ENCODE measurements around the gene FNBP1. TPM values are rescaled to one million over a fixed set of nuclear protein-coding genes. Genes with fewer than 3 reads are reported as not detected.

FNBP1 gene
- polyA plus RNA-seq, 1 of the 3 experiments (the other 2 are of a cell fraction) = 11.0 TPM

GRCh38 chr9:129907201-129907600 is 135.8 kb downstream of the FNBP1 start:
- Histone ChIP-seq H3K9me3 (no peaks in the 10 kb centered on the region), H3K4me1 (ENCODE audit: control insufficient read depth in 1 of 2, insufficient read depth in 2 of 2, low read depth in 1 of 2, low read length in 1 of 2) (peaks cover 0 to 7% of the 10 kb centered on the region in 2 experiments; a peak in 2 of 4 replicates), H3K4me2 (no peak overlapping the region), H4K20me1 (ENCODE audit: insufficient read depth) (no peaks in the 10 kb centered on the region), H3K9me2 (no peaks in the 10 kb centered on the region), H2AFZ (ENCODE audit: low read depth) (no peak overlapping the region), H3K4me3 (ENCODE audit: low read depth in 2 of 2, low read length in 1 of 2) (no peak overlapping the region), H3K79me2 (ENCODE audit: insufficient read depth) (no peaks in the 10 kb centered on the region), H3K27ac (ENCODE audit: low read depth in 2 of 2, low read length in 1 of 2) (no peak overlapping the region), H3K27me3 (ENCODE audit: insufficient read depth) (no peaks in the 10 kb centered on the region), H3F3A (replicated peaks; ENCODE audit: insufficient read depth) (no peaks in the 10 kb centered on the region), H3K9ac (no peak overlapping the region), H3K36me3 (replicated peaks in 1 of 2; ENCODE audit: control insufficient read depth in 1 of 2, insufficient read depth in 2 of 2, low read length in 1 of 2) (peaks cover 5 to 18% of the 10 kb centered on the region in 2 experiments)
- no peak for TF ChIP-seq EP300 (IDR thresholded peaks at IDR 0.05; ENCODE audit: borderline replicate concordance in 1 of 2, low read depth in 1 of 2, low read length in 1 of 2)
- TF ChIP-seq CTCF (IDR thresholded peaks at IDR 0.05) = no peak
- TF ChIP-seq MAX (IDR thresholded peaks at IDR 0.05; ENCODE audit: low read depth) = no peak
- TF ChIP-seq RCOR1 (IDR thresholded peaks at IDR 0.05; ENCODE audit: low read length) = no peak
- TF ChIP-seq, protein P1, sequence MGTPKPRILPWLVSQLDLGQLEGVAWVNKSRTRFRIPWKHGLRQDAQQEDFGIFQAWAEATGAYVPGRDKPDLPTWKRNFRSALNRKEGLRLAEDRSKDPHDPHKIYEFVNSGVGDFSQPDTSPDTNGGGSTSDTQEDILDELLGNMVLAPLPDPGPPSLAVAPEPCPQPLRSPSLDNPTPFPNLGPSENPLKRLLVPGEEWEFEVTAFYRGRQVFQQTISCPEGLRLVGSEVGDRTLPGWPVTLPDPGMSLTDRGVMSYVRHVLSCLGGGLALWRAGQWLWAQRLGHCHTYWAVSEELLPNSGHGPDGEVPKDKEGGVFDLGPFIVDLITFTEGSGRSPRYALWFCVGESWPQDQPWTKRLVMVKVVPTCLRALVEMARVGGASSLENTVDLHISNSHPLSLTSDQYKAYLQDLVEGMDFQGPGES (IDR thresholded peaks at IDR 0.05; ENCODE audit: low read depth, low read length) = no peak
- TF ChIP-seq RXRA (IDR thresholded peaks at IDR 0.05; ENCODE audit: borderline replicate concordance, low read depth) = no peak
- 94% methylated on average over 4 of the region's 4 CpGs for whole genome bisulfite sequencing (ENCODE audit: low lambda C conversion rate)
- no peak for DNase-seq
- ChIA-PET POLR2A (no interaction called here), CTCF (interaction anchor here (1.2 to 1.7 kb wide), 2 partner anchors 18 to 26 kb away, joined by 3 to 5 read pairs; no protein-coding TSS in a partner anchor)

GRCh38 chr9:129906298-129906697 is 136.7 kb downstream of the FNBP1 start:
- no peak for TF ChIP-seq NRF1 (IDR thresholded peaks at IDR 0.05; ENCODE audit: low read depth, low read length)
- TF ChIP-seq EP300 (IDR thresholded peaks at IDR 0.05; ENCODE audit: borderline replicate concordance in 1 of 2, low read depth in 1 of 2, low read length in 1 of 2) = no peak
- no peak for TF ChIP-seq JUND (IDR thresholded peaks at IDR 0.05)
- TF ChIP-seq YY1 (IDR thresholded peaks at IDR 0.05; ENCODE audit: low read depth) = no peak
- no peak for TF ChIP-seq ELF1 (IDR thresholded peaks at IDR 0.05)
- TF ChIP-seq TCF12 (IDR thresholded peaks at IDR 0.05) = no peak
- no peak for TF ChIP-seq FOXM1 (IDR thresholded peaks at IDR 0.05; ENCODE audit: low read depth)
- TF ChIP-seq RXRA (IDR thresholded peaks at IDR 0.05; ENCODE audit: borderline replicate concordance, low read depth) = no peak
- TF ChIP-seq, protein P1 (IDR thresholded peaks at IDR 0.05; ENCODE audit: low read depth, low read length) = no peak
- TF ChIP-seq RCOR1 (IDR thresholded peaks at IDR 0.05; ENCODE audit: low read length) = no peak
- TF ChIP-seq FOXJ3 (CRISPR knock-in tag; IDR thresholded peaks at IDR 0.05) = no peak

More at GRCh38 chr9:129906298-129906697, 136.7 kb downstream of the FNBP1 start:
- H3K27ac ChIP-seq (ENCODE audit: low read depth in 2 of 2, low read length in 1 of 2) = no peak overlapping the region
- no peak overlapping the region for H3K4me2 ChIP-seq
- no peak overlapping the region for H3K9ac ChIP-seq
- H2AFZ ChIP-seq (ENCODE audit: low read depth) = no peak overlapping the region
- H4K20me1 ChIP-seq (ENCODE audit: insufficient read depth) = no peaks in the 10 kb centered on the region
- H3K9me2 ChIP-seq = no peaks in the 10 kb centered on the region
- no peaks in the 10 kb centered on the region for H3K79me2 ChIP-seq (ENCODE audit: insufficient read depth)
- no peaks in the 10 kb centered on the region for H3K9me3 ChIP-seq
- peaks cover 0 to 7% of the 10 kb centered on the region in 2 experiments; a peak in 2 of 4 replicates for H3K4me1 ChIP-seq (ENCODE audit: control insufficient read depth in 1 of 2, insufficient read depth in 2 of 2, low read depth in 1 of 2, low read length in 1 of 2)
- DNase-seq = no peak
- 94% methylated on average over 3 of the region's 4 CpGs for WGBS (ENCODE audit: low lambda C conversion rate)
- ChIA-PET CTCF (interaction anchor here (1.7 kb wide), 1 partner anchor 27 kb away, joined by 5 read pairs; no protein-coding TSS in a partner anchor), POLR2A (no interaction called here)
- no peaks in the 10 kb centered on the region for H3F3A ChIP-seq (replicated peaks; ENCODE audit: insufficient read depth)
- H3K4me3 ChIP-seq (ENCODE audit: low read depth in 2 of 2, low read length in 1 of 2) = no peak overlapping the region
- H3K36me3 ChIP-seq (replicated peaks in 1 of 2; ENCODE audit: control insufficient read depth in 1 of 2, insufficient read depth in 2 of 2, low read length in 1 of 2) = peaks cover 9 to 18% of the 10 kb centered on the region in 2 experiments
- no peaks in the 10 kb centered on the region for H3K27me3 ChIP-seq (ENCODE audit: insufficient read depth)
